Astrocyte (in vitro differentiated cells and primary cell): ENCODE data around the gene GRID2.

Source experiments
- CTCF ChIP-seq: IDR thresholded peaks from 2 replicates; pipeline ENCODE4 v1.5.1; 2011; ENCODE audit warnings: low read depth, mild to moderate bottlenecking, inconsistent platforms, low read length, moderate library complexity; ENCODE audit not compliant: insufficient read depth
- EZH2 ChIP-seq: IDR thresholded peaks from 2 replicates; pipeline ENCODE4 v1.6.1; 2012; ENCODE audit warnings: mild to moderate bottlenecking, low read length, inconsistent platforms; ENCODE audit not compliant: insufficient read depth

GRCh38 chr4:93791570-93792195 is 1487.9 kb downstream of the GRID2 start:
- TF ChIP-seq CTCF (peak; percentile 96), EZH2 (no peak)
